ENCODE results near the gene PPP1R15A.

Gene PPP1R15A

DNA sequence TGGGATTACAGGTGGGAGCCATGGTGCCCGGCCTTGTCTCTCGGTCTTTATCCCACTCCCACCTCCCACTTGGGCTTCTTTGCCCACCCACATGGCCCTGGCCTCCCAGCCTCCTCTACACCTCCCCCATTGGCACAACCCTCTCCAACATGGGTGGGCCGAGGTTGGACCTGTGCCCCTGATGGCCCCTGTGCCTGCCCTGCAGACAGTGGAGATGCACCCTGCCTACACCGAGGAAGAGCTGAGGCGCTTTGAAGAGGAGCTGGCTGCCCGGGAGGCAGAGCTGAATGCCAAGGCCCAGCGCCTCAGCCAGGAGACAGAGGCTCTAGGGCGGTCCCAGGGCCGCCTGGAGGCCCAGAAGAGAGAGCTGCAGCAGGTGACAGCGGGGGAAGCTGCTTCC lies 48.7 kb downstream of the PPP1R15A start:
- no peak for DNase-seq (ENCODE audit: low spot score)
- Histone ChIP-seq H3K4me3 (no peak overlapping the region), H3K27ac (no peak overlapping the region)
- TF ChIP-seq, protein P1, sequence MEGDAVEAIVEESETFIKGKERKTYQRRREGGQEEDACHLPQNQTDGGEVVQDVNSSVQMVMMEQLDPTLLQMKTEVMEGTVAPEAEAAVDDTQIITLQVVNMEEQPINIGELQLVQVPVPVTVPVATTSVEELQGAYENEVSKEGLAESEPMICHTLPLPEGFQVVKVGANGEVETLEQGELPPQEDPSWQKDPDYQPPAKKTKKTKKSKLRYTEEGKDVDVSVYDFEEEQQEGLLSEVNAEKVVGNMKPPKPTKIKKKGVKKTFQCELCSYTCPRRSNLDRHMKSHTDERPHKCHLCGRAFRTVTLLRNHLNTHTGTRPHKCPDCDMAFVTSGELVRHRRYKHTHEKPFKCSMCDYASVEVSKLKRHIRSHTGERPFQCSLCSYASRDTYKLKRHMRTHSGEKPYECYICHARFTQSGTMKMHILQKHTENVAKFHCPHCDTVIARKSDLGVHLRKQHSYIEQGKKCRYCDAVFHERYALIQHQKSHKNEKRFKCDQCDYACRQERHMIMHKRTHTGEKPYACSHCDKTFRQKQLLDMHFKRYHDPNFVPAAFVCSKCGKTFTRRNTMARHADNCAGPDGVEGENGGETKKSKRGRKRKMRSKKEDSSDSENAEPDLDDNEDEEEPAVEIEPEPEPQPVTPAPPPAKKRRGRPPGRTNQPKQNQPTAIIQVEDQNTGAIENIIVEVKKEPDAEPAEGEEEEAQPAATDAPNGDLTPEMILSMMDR (IDR thresholded peaks at IDR 0.05): no peak

DNA sequence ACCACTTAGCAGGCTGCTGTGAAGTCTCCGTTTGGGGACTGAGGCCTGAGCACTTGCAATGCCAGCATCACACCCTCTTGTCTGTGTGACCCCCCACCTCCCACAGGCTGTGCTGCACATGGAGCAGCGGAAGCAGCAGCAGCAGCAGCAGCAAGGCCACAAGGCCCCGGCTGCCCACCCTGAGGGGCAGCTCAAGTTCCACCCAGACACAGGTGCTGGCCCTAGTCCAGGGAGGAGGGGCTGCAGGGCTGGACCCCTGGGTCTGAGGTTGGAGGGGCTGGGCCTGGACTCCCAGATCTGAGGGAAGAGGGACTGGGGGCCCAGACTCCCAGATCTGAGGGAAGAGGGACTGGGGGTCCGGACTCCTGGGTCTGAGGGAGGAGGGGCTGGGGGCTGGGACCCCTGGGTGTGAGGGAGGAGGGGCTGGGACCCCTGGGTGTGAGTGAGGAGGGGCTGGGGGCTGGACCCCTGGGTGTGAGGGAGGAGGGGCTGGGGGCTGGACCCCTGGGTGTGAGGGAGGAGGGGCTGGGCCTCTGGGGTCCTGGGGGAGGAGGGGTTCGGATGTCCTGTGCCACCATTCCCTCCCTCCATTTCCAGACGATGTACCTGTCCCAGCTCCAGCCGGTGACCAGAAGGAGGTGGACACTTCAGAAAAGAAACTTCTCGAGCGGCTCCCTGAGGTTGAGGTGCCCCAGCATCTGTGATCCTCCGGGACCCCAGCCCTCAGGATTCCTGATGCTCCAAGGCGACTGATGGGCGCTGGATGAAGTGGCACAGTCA lies 49.7 kb downstream of the PPP1R15A start:
- TF ChIP-seq, protein P1 (IDR thresholded peaks at IDR 0.05): no peak

GRCh38 chr19:48922548-48923490 lies 50.6 kb downstream of the PPP1R15A start:
- no peak for DNase-seq (ENCODE audit: low spot score)
- TF ChIP-seq, protein P1 (IDR thresholded peaks at IDR 0.05): no peak
- no peak overlapping the region for H3K4me3 ChIP-seq
- no peak overlapping the region for H3K27ac ChIP-seq

More for the DNA sequence above, 49.7 kb downstream of the PPP1R15A start:
- H3K27ac ChIP-seq: no peak overlapping the region
- H3K4me3 ChIP-seq: no peak overlapping the region
- DNase-seq (ENCODE audit: low spot score): no peak

DNA sequence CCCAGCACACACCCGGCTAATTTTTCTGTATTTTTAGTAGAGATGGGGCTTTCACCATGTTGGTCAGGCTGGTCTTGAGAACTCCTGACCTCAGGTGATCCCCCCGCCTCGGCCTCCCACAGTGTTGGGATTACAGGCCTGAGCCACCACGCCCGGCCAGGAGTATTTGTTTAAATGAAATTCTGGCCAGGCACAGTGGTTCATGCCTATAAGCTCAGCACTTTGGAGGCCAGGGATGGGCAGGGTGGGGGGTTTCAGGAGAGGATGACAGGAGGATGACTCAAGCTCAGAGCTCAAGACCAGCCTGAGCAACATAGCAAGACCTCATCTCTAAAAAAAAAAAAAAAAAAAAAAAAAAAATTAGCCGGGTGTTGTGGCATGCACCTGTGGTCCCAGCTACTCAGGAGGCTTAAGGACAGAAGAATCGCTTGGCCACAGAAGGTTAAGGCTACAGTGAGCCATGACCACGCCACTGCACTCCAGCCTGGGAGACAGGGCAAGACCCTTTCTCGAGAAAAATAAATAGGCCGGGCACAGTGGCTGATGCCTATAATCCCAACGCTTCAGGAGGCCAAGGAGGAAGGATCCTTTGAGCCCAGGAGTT lies 53.1 kb downstream of the PPP1R15A start:
- TF ChIP-seq, protein P1 (IDR thresholded peaks at IDR 0.05): no peak
- Histone ChIP-seq H3K27ac (no peak overlapping the region), H3K4me3 (no peak overlapping the region)
- no peak for DNase-seq (ENCODE audit: low spot score)
